AG09319 (cell line): ENCODE measurements around the gene ADAMTS1.

ENCODE experiments used
- DNase-seq: peaks from one replicate; pipeline ENCODE4 v3.0.0-alpha.2; 2010; ENCODE audit warnings: low read depth; ENCODE audit errors: extremely low read depth
- TF ChIP-seq, protein P1 (sequence below): IDR thresholded peaks from 2 replicates; pipeline ENCODE4 v1.5.1; 2011; ENCODE audit warnings: low read depth, mild to moderate bottlenecking, inconsistent platforms, low read length, moderate library complexity

Gene ADAMTS1

DNA sequence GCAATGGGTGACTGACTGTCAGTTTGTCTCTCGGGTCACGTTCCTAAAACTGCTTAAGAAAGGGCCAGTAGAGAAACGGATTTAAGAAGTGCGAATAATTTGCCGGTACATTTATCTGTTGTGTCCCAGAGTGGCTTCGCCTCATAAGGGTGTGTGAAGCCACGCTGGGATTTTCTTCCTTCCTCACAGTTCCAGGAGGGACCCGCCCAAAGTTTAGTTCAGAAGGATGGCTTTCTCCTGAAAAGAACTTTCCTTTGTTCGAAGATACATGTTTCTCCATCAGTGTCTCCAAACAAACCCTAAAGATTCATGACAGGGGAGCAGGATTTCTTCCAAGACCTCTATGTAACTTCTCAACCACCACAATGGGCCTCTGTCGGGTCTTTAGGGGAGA, 49.8 kb downstream of the ADAMTS1 start:
- DNase-seq = no peak
- TF ChIP-seq, protein P1, sequence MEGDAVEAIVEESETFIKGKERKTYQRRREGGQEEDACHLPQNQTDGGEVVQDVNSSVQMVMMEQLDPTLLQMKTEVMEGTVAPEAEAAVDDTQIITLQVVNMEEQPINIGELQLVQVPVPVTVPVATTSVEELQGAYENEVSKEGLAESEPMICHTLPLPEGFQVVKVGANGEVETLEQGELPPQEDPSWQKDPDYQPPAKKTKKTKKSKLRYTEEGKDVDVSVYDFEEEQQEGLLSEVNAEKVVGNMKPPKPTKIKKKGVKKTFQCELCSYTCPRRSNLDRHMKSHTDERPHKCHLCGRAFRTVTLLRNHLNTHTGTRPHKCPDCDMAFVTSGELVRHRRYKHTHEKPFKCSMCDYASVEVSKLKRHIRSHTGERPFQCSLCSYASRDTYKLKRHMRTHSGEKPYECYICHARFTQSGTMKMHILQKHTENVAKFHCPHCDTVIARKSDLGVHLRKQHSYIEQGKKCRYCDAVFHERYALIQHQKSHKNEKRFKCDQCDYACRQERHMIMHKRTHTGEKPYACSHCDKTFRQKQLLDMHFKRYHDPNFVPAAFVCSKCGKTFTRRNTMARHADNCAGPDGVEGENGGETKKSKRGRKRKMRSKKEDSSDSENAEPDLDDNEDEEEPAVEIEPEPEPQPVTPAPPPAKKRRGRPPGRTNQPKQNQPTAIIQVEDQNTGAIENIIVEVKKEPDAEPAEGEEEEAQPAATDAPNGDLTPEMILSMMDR = no peak

DNA sequence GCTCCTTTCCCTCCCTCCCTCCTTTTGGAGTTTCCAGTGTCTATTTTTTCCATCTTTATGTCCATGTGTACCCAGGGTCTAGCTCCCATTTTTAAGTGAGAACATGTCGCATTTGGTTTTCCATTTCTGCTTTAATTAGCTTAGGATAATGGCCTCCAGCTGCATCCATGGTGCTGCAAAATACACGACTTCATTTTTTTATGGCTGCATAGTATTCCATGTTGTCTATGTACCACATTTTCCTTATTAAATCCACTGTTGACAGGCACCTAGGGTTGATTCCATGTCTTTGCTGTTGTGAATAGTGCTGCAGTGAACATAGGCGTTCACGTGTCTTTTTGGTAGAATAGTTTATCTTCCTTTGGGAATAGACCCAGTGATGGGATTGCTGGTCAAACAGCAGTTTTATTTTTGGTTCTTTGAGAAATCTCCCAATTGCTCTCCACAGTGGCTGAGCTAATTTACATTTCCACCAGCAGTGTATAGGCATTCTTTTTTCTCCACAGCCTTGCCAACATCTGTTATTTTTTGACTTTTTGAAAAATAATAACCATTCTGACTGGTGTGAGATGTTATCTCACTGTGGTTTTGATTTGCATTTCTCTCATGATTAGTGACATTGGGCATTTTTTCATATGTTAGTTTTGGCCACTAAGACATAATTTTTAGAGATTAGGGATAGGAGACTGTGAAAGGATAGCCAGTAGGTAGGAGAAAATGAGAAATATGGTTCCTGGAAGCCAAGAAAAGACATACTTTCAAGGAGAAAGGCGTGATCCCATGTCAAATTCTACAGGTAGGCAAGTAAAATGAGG, 50.4 kb downstream of the ADAMTS1 start:
- TF ChIP-seq, protein P1 = no peak
- DNase-seq = no peak

DNA sequence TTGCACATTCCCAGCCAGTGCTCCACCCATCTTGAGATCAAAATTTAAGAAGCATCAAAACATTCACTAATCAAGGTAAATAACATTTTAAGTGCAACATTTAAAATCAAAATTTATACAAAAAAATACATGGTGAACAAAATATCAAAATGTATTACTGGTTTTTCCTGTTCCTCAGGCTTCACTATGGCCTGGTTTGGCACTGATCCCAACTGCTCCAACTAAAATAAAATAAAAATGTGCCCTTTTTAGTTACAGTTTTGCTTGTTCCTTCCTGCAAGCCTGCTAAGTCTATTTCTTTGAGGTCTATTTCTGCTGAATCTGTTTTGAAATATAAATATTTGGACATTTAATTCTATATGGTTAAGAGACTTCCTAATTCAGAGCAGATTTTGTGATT, 54.9 kb downstream of the ADAMTS1 start:
- TF ChIP-seq, protein P1 = no peak
- no peak for DNase-seq

DNA sequence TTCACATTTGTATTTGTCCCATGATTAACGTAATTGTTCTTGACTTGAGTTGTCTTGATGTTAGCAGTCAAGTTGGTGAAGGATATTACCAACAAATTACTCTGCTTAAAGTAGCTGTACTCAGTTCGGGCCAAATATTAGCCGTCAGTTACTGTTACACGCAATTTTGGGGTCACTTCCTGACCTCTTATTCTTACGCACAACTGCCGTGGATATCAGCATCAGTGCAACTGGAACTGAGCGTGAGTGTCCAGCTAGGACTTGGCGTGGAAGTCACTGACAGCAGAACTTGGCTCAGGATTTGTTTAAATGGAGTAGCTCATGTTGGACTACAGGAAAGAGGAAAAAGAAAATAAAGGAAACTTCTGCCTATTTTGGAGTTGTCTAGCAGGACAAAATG, 56.4 kb downstream of the ADAMTS1 start:
- no peak for DNase-seq
- TF ChIP-seq, protein P1 = no peak
